Muscle layer of duodenum (tissue), 2 donors: Measurements from ENCODE around the gene UNC5B.

Source experiments
- H3K27ac ChIP-seq: one replicate; pipeline ENCODE4 v1.7.0; 2013; ENCODE audit warnings: mild to moderate bottlenecking, low read length
- H3K27me3 ChIP-seq: one replicate; pipeline ENCODE4 v1.7.0; 2013; ENCODE audit warnings: low read depth, mild to moderate bottlenecking, control low read depth, low read length
- H3K36me3 ChIP-seq, 2 donors: one replicate each; pipeline ENCODE4 v1.7.0; 2013; ENCODE audit warnings: low read length in 2 of 2, control low read depth in 1 of 2, mild to moderate bottlenecking in 1 of 2; ENCODE audit not compliant: insufficient read depth in 2 of 2, control insufficient read depth in 1 of 2
- H3K4me1 ChIP-seq, 2 donors: one replicate each; pipeline ENCODE4 v1.7.0; 2013; ENCODE audit warnings: low read length in 2 of 2, mild to moderate bottlenecking in 2 of 2, control low read depth in 1 of 2, moderate library complexity in 1 of 2; ENCODE audit not compliant: insufficient read depth in 2 of 2, control insufficient read depth in 1 of 2
- H3K4me3 ChIP-seq, 2 donors: one replicate each; pipeline ENCODE4 v1.7.0; 2013; ENCODE audit warnings: low read length in 2 of 2, low read depth in 1 of 2, mild to moderate bottlenecking in 1 of 2
- H3K9me3 ChIP-seq, 2 donors: one replicate each; pipeline ENCODE4 v1.7.0; 2013; ENCODE audit warnings: low read length in 2 of 2, control low read depth in 1 of 2, mild to moderate bottlenecking in 1 of 2; ENCODE audit not compliant: control insufficient read depth in 1 of 2
- donor health status: healthy.

The UNC5B gene

GRCh38 chr10:71283410-71283809 is 71.0 kb downstream of the UNC5B start:
- H3K4me1 ChIP-seq: peaks cover 0 to 3% of the 10 kb centered on the region in 2 donors
- H3K4me3 ChIP-seq: no peak overlapping the region
- H3K36me3 ChIP-seq: no peaks in the 10 kb centered on the region
- H3K27ac ChIP-seq: no peak overlapping the region
- H3K9me3 ChIP-seq: no peaks in the 10 kb centered on the region
- H3K27me3 ChIP-seq: no peaks in the 10 kb centered on the region

DNA sequence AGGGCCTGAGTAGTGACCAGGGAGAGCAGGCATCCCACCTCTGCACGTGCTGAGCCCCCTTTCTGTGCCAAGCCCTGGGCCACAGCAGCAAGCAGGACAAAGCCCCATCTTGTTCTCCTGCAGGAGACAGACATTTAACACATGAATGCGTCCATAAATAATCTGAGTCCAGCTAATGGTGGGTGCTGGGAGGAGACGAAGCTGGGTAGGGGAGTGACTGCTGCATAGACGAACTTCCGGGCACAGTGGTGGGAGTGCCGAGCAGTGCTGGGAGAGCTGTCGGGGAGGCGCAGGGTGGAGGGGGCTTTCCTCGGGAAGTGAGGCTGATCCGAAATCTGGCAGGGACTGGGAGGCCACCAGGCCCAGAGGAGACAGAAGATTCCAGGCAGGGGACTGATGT is 71.5 kb downstream of the UNC5B start:
- peaks cover 0 to 3% of the 10 kb centered on the region in 2 donors for H3K4me1 ChIP-seq
- no peaks in the 10 kb centered on the region for H3K27me3 ChIP-seq
- no peaks in the 10 kb centered on the region for H3K9me3 ChIP-seq
- H3K4me3 ChIP-seq: no peak overlapping the region
- no peaks in the 10 kb centered on the region for H3K36me3 ChIP-seq
- H3K27ac ChIP-seq: no peak overlapping the region

DNA sequence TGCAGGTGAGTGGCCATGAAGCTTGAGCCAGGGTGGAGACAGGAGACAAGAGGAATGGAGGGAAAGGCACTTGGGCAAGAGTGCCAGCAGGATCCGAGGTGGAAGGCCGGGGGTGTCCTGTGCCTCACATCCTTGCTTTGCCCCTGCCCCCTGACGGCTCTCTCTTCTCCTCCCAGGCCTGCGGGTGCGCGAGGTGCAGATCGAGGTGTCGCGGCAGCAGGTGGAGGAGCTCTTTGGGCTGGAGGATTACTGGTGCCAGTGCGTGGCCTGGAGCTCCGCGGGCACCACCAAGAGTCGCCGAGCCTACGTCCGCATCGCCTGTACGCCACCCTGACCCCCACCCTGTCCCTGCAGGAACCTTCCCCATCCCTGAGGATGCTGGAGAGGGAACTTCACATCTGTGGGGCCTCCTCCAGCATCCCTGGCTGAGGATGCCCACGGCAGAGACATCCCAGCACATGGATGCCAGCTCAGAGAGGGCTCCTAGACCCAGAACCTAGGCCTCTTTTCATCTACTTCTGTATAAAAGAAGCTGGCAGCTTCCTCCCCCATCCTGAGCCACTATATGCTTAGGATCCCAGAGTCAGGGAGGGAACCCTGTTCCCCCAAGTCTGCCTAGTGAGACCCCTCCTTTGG is 72.3 kb downstream of the UNC5B start:
- no peak overlapping the region for H3K27ac ChIP-seq
- no peaks in the 10 kb centered on the region for H3K27me3 ChIP-seq
- no peaks in the 10 kb centered on the region for H3K36me3 ChIP-seq
- H3K4me3 ChIP-seq: no peak overlapping the region
- H3K4me1 ChIP-seq: no peaks in the 10 kb centered on the region
- H3K9me3 ChIP-seq: no peaks in the 10 kb centered on the region

GRCh38 chr10:71285180-71285545 is 72.8 kb downstream of the UNC5B start:
- Histone ChIP-seq H3K9me3 (no peaks in the 10 kb centered on the region), H3K4me3 (no peak overlapping the region), H3K36me3 (no peaks in the 10 kb centered on the region), H3K27ac (no peak overlapping the region), H3K4me1 (no peaks in the 10 kb centered on the region), H3K27me3 (no peaks in the 10 kb centered on the region)

DNA sequence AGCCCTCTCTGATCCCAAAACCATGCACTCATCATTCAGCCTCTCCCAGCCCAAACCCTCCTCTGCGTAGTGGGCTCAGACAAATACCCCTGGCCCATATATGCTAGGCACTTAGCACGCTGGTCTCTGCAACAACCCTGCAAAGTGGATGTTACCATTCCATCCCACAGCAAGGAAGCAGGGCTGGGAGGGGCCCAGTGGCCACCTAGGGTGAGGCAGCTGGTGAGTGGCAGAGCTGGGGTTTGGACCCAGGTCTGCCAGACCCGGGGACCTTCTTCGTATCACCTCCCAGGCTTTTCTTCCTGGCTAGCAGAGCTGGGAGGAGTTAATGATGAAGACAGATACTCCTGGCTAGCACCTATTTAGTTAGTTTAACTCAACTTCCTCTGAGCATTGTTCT is 73.6 kb downstream of the UNC5B start:
- Histone ChIP-seq H3K9me3 (no peaks in the 10 kb centered on the region), H3K36me3 (no peaks in the 10 kb centered on the region)

GRCh38 chr10:71286521-71287294 is 74.3 kb downstream of the UNC5B start:
- Histone ChIP-seq H3K4me3 (no peak overlapping the region), H3K4me1 (no peaks in the 10 kb centered on the region), H3K36me3 (no peaks in the 10 kb centered on the region), H3K27me3 (no peaks in the 10 kb centered on the region), H3K27ac (no peak overlapping the region), H3K9me3 (no peaks in the 10 kb centered on the region)

More for the DNA sequence above, 73.6 kb downstream of the UNC5B start:
- Histone ChIP-seq H3K4me3 (no peak overlapping the region), H3K27me3 (no peaks in the 10 kb centered on the region), H3K27ac (no peak overlapping the region), H3K4me1 (no peaks in the 10 kb centered on the region)

GRCh38 chr10:71287456-71287855 is 75.1 kb downstream of the UNC5B start:
- Histone ChIP-seq H3K27ac (no peak overlapping the region), H3K27me3 (no peaks in the 10 kb centered on the region), H3K36me3 (no peaks in the 10 kb centered on the region), H3K4me3 (no peak overlapping the region), H3K4me1 (no peaks in the 10 kb centered on the region), H3K9me3 (no peaks in the 10 kb centered on the region)

DNA sequence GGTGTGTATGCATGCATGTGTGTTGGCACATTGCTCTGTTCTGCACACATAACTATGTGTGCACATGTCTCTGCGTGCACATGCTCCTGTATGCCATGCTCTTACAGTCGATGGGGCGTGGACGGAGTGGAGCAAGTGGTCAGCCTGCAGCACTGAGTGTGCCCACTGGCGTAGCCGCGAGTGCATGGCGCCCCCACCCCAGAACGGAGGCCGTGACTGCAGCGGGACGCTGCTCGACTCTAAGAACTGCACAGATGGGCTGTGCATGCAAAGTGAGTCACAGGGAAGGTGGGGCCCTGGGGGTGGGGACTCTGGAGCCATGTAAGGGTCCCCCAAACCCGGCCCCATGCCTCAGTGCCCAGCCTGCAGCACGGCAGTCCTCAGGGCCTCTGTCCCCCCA is 76.1 kb downstream of the UNC5B start:
- no peaks in the 10 kb centered on the region for H3K36me3 ChIP-seq

DNA sequence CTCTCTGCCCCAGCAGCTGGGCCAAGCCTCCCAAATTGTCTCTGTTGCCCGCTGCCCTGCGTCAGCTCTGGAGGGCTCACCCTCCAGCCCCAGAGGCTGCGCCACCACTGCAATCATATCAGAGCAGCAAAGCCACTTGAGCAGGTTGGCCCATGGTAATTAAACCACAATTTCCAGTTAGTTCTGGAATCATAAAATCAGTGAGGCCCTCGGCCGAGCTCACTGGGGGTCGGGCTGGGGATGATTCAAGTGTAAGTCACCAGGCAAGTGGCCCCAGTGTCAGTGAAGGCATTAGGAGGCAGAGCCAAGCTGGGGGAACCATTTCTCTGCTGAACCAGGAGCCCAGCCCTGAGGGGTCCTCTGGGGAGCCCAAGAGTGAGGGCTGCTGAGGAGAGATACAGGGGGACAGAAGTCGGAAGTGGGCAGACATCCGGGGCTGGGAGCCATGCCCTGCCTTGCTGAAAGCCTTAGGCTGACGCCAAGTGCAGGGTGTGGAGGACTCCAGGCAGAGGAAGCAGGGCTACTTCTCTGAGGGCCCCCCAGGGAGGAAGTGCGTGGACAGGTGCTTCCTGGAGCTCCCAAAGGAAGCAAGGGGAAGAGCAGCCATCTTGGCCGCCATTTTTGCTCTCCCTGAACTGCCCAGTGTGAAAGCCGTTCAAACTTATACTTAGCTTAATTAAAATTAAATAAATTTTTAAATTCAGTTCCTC is 77.2 kb downstream of the UNC5B start:
- H3K4me1 ChIP-seq: no peaks in the 10 kb centered on the region
- no peak overlapping the region for H3K27ac ChIP-seq
- H3K36me3 ChIP-seq: no peaks in the 10 kb centered on the region
- H3K27me3 ChIP-seq: no peaks in the 10 kb centered on the region
- no peak overlapping the region for H3K4me3 ChIP-seq
- no peaks in the 10 kb centered on the region for H3K9me3 ChIP-seq

More for the DNA sequence above, 76.1 kb downstream of the UNC5B start:
- no peak overlapping the region for H3K4me3 ChIP-seq
- H3K9me3 ChIP-seq: no peaks in the 10 kb centered on the region
- no peaks in the 10 kb centered on the region for H3K27me3 ChIP-seq
- H3K4me1 ChIP-seq: no peaks in the 10 kb centered on the region
- H3K27ac ChIP-seq: no peak overlapping the region

DNA sequence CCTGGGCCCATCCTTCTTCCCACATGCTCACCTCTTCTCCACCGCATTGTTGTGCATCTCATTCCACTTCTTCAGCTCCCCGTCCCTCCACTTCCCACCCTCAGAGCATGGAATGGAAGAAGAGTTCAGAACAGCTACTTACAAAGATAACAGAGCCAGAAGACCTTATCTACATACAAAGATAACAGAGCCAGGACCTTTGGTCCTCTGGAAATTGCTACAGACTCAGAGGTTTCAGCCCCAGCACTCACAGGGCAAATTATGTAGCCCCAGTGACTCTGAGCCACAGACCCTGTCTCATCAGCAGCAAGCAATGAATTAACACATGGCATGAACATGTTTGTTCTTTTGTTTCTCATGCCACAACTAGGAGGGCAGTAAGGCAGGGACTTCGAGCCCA is 78.0 kb downstream of the UNC5B start:
- no peaks in the 10 kb centered on the region for H3K27me3 ChIP-seq
- H3K36me3 ChIP-seq: no peaks in the 10 kb centered on the region
- no peak overlapping the region for H3K27ac ChIP-seq
- H3K4me3 ChIP-seq: no peak overlapping the region
- H3K4me1 ChIP-seq: no peaks in the 10 kb centered on the region
- H3K9me3 ChIP-seq: no peaks in the 10 kb centered on the region

DNA sequence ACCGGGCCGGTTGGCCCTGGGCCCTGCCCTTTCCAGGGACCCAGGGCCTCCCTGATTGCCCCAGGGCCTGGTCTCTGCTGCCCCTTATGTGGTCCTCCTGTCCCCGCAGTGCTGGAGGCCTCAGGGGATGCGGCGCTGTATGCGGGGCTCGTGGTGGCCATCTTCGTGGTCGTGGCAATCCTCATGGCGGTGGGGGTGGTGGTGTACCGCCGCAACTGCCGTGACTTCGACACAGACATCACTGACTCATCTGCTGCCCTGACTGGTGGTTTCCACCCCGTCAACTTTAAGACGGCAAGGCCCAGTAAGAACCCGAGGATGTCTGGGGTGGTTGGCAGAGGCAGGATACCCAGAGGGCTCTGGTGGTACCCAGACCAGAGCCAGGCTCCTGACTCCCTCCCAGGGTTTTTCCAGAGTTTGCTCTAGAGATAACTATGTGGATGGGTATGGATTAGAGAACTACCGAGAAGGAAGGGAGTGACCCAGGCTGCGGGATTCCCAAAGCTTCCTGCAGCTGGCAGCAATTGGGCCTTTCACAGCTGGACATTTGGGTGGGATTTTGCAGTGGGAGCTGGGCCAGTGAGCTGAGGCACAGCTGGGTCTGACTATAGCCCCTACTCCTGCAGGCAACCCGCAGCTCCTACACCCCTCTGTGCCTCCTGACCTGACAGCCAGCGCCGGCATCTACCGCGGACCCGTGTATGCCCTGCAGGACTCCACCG is 78.6 kb downstream of the UNC5B start:
- no peaks in the 10 kb centered on the region for H3K9me3 ChIP-seq
- H3K4me1 ChIP-seq: no peaks in the 10 kb centered on the region
- no peak overlapping the region for H3K4me3 ChIP-seq
- H3K27me3 ChIP-seq: no peaks in the 10 kb centered on the region
- H3K27ac ChIP-seq: no peak overlapping the region
- no peaks in the 10 kb centered on the region for H3K36me3 ChIP-seq
